NCI-H1105 (cell line): ENCODE results near the gene DCAF4.
"Not testable (repeated sequence)": the region's sequence is repeated elsewhere in the genome, so short reads cannot be mapped to it uniquely, and the experiment has no call there.

Experiments
- DNase-seq: peaks from one replicate; lab custom pipeline; 2025; lab: John Stamatoyannopoulos, UW

DCAF4 gene

DNA sequence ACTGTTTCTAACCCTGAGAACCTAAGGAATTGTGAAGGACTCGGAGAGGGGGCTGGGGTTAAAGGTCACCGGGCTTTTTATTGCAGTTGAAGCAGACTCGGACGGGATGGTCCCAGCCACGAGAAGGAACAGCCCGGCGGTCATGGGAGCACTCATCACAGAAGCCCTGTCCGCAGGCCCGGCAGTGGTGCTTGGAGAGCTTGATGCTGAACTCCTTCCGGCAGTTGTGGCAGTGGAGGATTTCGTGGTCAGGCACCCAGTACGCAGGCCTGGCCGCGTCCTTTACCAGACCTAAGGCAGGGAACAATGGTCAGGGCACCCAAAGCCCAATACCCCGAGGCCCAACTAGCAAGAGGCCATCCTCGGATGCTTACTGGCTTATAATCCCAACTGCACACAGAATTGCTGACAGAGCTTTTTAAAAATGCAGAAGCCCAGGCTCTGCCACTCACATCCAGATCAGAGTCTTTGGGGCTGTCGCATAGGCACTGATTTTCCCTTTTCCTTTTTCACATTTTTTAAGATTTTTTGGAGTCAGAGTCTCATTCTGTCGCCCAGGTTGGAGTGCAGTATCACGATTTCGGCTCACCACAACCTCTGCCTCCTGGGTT lies 44.7 kb downstream of the DCAF4 start:
- DNase-seq: no peak

DNA sequence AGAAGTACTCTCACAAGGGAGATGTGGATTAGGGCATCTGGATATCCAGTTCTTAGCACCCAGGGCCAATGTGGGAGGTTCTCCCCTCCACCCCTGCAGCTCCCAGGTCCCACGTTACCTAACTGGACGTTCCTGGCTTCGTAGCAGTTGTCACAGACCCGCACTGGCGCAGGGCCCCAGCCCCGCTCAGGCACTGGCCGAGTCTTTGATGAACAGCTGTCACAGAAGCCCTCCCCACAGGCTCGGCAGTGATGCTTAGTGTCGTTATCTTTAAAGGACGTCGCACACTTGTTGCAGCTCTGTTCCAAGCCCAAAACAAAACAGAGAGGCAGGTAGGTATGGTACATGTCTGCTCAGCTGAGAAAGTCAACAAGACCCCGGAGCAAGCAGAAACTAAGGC lies 48.4 kb downstream of the DCAF4 start:
- no peak for DNase-seq

DNA sequence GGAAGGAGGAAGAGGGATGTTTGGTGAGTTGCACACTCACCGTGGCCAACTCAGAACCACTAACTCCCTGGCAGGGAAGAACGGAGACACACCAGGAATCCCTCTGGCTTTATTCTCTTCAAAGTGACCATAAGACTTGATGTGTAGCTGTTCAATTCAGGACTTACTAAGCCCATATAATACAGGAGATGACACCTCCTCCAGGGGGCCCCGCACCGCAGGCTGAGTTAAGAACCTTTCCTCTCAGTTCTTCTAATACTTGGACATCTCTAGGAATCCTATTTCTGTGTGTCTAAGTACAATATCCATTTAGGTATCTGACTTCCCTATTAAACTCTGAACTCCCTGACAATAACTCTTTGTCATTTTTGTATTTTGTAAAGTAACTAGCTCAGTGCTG lies 49.5 kb downstream of the DCAF4 start:
- no peak for DNase-seq

DNA sequence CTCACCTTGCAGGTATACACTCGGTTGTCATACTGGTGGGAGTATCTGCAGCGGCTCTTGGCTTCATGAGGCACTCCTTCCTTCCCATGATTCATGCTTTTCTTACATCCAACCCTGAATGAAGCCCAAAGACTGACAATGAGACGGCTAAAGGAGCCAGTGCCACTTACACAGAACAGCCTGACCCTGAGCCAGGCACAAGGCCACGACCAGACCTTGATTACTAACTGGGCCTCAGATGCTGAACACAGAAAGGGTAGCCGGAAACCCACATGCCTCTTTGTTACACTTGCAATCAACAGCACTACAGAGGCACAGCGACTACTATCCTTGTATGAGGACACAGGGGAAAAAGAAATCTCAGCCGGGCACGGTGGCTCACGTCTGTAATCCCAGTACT lies 52.6 kb downstream of the DCAF4 start:
- DNase-seq: no peak

DNA sequence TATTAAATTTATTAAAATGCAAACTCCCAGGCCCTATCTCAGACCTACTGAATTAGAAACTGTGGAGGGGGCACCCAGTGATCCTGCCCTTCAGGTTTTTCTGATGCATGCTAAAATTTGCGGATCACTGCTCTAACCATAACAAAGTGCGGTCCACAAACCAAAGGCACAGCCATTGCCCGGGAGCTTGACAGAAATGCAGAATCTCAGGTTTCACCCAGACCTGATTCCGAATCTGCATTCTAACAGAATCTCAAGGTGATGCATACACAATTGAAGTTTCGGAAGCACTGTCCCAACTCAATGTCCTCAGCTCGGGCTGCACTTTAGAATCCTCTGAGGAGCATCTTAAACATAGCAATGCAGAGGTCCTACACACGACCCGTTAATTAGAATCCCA lies 54.6 kb downstream of the DCAF4 start:
- no peak for DNase-seq

DNA sequence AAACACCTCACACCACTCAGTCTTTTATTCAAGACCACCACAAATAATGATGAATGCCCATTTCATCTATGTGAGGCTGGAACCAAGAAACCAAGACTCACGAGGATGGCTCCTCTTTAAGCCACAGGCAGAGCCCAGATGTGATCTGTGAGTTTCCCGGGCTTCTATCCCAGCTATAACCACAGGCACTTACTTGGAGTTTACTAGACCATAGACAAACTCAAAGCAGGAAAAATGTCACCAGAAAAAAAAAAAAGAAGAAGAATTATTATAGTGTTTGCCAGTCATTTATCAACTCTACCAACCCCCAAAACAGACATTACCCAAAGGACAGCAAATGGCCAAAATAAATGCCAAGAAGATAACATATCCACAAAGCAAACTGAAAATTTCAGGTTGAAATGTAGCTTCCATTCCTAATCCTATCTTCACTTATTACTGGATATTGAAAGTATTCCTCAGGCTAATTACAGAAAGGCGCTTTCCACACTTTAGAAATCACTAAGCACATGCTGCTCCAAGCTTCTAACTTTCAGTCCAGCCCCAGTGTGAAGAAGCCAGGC lies 56.0 kb downstream of the DCAF4 start:
- no peak for DNase-seq

DNA sequence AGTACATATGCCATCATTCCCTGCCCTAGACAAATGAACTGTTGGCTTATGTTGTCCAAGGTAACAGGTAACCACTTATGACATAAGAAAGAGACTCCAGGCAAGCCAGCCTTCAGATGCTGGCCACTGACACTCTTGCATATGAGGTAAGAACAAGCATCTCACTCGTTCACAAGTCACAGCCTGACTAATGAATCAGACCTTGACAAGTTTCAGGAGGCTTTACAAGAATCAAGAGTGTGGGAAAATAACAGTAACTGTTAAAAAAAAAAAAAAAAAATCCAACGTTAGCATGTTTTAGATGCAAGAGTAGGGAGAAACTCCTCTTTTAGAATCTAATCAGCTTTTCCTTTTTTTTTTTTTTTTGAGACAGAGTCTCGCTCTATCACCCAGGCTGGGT lies 60.0 kb downstream of the DCAF4 start:
- no peak for DNase-seq

DNA sequence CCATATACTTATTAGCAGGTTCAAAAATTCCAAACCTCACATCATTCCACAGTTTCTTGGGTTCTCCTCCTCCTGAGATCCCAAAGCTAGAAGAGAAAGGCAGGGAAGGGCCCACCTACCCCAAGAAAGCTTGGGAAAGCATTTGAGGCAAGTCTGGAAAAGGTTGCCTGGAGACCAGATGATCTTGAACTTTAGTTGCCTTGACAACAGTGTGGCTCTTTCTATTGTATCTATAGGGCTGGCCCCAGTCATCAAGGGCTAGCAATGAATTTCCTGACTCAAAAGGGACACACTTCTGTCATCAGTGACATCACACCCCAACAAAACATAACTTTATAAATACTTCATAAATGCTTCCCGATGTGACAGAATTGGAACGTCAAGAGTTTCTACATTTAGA lies 60.6 kb downstream of the DCAF4 start:
- DNase-seq: no peak

DNA sequence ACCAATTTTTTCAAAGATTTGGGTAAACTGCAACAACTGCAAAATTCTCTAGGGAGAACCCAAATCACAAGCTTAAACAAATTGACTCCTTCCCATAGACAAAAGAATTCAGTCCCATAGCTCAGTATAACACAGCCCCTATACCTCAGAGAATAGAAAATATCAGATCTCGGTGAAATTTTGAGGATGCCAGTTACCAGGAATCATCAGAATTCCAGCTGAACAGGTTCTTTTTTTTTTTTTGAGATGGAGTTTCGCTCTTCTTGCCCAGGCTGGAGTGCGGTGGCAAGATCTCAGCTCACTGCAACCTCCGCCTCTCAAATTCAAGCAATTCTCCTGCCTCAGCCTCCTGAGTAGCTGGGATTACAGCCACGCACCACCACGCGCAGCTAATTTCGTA lies 63.9 kb downstream of the DCAF4 start:
- no peak for DNase-seq

DNA sequence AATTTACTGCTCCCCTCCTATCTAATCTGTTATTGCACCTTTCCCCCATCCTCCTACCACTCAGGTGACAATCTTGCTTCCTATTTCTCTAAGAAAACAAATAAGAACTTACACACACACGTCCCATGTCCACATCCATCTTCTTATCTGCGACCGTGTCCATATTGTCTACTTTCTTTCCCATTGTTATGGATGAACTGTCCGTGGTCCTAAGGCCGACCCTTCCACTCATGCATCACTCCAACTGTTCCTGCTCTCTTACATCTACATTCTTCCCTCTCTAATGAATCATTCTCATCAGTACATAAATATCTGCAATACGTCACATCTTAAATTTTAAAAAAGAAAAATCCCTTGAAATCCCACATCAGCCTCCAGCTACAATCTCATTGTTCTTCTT lies 70.7 kb downstream of the DCAF4 start:
- no peak for DNase-seq

DNA sequence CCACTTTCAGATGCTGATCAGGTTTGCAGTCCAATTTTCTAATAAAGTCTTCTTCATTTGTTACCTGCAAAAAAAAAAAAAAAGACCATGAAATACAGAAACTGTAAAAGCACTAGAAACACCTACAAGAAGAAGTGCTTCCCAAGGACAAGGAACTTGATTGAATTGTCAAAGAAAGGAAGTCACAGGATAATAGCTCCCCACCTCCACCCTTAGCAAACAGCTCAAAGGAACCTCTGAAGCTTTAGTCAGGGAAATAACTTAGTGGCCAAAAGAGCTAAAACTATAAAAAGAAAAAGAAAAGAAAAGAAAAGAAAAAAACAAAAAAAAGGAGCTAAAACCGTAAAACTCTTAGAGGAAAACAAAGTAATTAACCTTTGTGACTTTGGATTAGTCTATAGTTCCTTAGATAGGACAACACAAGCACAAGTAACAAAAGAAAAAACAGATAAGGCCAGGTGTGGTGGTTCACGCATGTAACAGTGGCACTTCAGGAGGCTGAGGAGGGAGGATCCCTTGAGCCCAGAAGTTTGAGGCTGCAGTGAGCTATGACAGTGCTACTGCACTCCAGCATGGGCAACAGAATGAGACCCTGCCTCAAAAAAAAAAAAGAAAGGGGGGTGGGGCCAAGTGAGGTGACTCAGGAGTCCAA lies 72.1 kb downstream of the DCAF4 start:
- no peak for DNase-seq

DNA sequence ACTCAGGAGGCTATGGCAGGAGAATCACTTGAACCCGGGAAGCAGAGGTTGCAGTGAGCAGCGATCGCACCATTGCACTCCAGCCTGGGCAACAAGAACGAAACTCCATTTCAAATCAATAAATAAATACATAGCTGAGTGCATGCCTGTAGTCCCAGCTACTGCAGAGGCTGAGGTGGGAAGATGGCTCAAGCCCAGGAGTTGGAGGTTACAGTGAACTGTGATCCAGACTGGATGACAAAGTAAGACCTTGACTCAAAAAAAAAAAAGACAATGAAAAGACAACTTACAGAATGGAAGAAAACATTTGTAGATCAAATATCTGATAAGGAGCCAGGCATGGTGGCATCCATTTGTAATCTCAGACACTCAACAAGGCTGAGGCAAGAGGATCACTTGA lies 73.1 kb downstream of the DCAF4 start:
- no peak for DNase-seq

DNA sequence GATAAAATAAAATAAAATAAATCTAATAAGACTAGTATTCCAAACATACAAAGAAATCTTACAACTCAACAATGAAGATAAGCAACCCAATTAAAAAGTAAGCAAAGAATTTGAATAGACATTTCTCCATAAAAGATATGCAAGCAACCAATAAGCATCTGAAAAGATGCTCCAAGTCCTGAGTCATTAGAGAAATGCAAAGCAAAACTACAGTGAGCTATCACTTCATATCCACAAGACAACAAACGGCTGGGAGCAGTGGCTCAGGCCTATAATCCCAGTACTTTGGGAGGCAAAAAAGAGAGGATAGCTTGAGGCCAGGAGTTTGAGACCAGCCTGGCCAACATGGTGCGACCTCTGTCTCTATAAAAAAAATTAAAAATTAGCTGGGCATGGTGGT lies 73.8 kb downstream of the DCAF4 start:
- DNase-seq: no peak

DNA sequence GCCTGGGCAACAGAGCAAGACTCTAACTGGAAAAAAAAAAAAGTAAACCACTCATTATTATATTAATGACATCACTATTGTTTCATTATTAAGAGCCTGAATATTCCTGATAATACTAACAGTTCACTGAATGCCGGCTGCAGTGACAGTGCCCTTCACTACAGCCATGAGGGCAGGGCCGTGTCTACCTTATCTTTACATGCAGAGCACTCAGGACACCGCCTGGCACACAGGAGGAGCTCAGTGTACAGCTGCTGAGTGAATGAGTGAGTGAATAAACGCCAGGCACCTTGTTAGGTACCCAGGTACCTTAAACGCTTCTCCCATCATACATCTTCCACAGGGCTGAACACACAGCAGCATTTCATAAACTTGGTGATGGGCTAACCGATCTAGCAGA lies 77.4 kb downstream of the DCAF4 start:
- DNase-seq: no peak

DNA sequence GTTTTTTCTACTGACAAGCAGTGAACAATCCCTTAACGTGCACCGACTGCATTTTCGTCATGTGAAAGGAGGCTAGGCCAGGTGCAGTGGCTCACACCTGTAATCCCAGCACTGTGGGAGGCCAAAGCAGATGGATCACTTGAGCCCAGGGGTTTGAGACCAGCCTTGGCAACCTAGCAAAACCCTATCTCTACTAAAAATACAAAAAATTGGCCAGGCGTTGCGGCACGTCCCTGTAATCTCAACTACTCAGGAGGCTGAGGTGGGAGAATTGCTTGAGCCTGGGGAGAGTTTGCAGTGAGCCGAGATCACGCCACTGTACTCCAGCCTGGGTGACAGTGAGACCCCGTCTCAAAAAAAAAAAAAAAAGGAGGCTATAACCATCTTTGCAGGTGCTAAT lies 78.4 kb downstream of the DCAF4 start:
- DNase-seq: not testable (repeated sequence)

DNA sequence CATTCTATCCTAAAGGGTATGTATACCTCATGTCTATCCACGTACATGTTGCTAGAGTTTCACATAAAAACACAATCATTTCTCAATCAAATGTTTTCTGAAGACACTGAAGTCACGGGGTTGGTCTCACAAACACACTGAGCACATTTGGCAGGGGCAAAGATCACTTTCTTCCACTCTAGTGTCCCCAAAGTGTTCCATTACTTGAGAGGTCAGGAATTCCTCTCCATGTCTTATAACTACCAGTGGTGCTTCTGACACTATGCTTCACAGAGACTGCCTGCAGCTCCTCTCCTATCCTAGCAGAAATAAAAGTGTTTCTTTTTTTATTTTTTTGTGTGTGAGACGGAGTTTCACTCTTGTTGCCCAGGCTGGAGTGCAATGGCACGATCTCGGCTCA lies 81.6 kb downstream of the DCAF4 start:
- no peak for DNase-seq

DNA sequence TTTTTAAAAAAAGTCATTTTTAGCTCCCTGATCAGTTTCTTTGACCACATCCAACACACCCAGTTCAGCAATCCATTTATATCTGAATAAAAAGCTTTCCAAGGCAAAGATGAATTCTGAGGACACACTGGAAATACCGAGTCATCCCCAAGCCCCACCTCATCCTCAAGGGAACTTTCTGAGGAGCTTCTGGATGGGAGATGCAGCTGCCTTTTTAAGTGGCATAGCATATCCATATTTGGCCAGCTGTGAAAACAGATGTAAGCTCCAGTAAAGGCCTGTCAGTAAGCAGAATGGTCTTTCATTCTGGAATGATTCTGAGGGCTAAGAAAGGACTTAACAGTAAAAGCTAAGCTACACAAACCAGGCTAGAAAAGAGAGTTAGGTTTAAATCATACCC lies 82.2 kb downstream of the DCAF4 start:
- DNase-seq: no peak
